ENCODE results near the gene FOXP1. TPM values are rescaled to one million over a fixed set of nuclear protein-coding genes. Genes with fewer than 3 reads are reported as not detected.

The FOXP1 gene
- total and polyA plus RNA-seq, 2 donors (not counting 1 experiment from before 2014, with no cell fraction given): 91.1 to 508 TPM

GRCh38 chr3:71517271-71517791 lies 66.2 kb downstream of the FOXP1 start:
- intact Hi-C loops (cut with micrococcal nuclease): no loop called here
- DNase-seq (no peak), ATAC-seq (ENCODE audit: low read depth) (no peak)
- no peak overlapping the region for H3K9ac ChIP-seq (ENCODE audit: low read length)
- H3K27ac ChIP-seq (ENCODE audit: low read length in 2 of 2): no peak overlapping the region
- no peaks in the 10 kb centered on the region for H3K27me3 ChIP-seq (replicated peaks in 1 of 4; ENCODE audit: control extremely low read depth in 1 of 4, control insufficient read depth in 3 of 4, insufficient read depth in 4 of 4, low read length in 3 of 4)
- no peak overlapping the region for H3K4me3 ChIP-seq (ENCODE audit: control extremely low read depth in 1 of 5, extremely low read depth in 1 of 5, insufficient read depth in 1 of 5, low read depth in 2 of 5, low read length in 4 of 5)
- H3K4me2 ChIP-seq (replicated peaks; ENCODE audit: low read depth, low read length, poor library complexity, severe bottlenecking): no peak overlapping the region
- Mint-ChIP-seq H3K27me3 (no peaks in the 10 kb centered on the region), H3K27ac (no peak overlapping the region), H3K4me3 (no peak overlapping the region), H3K9me3 (ENCODE audit: insufficient read depth) (no peaks in the 10 kb centered on the region), H3K4me1 (peaks cover 34% of the 10 kb centered on the region)
- WGBS (ENCODE audit: insufficient coverage): 80% methylated on average over 1 of the region's 3 CpGs
- no peaks in the 10 kb centered on the region for H3K9me3 ChIP-seq (ENCODE audit: control extremely low read depth in 1 of 3, control insufficient read depth in 2 of 3, insufficient read depth in 1 of 3, low read length in 2 of 3)
- H3K4me1 ChIP-seq (ENCODE audit: control insufficient read depth in 2 of 2, insufficient read depth in 2 of 2, low read length in 2 of 2): peaks cover 10 to 18% of the 10 kb centered on the region in 2 donors
- TF ChIP-seq EZH2 (IDR thresholded peaks at IDR 0.05; ENCODE audit: borderline replicate concordance, insufficient read depth, low read depth, low read length, poor library complexity, severe bottlenecking): no peak
- TF ChIP-seq, protein P1, sequence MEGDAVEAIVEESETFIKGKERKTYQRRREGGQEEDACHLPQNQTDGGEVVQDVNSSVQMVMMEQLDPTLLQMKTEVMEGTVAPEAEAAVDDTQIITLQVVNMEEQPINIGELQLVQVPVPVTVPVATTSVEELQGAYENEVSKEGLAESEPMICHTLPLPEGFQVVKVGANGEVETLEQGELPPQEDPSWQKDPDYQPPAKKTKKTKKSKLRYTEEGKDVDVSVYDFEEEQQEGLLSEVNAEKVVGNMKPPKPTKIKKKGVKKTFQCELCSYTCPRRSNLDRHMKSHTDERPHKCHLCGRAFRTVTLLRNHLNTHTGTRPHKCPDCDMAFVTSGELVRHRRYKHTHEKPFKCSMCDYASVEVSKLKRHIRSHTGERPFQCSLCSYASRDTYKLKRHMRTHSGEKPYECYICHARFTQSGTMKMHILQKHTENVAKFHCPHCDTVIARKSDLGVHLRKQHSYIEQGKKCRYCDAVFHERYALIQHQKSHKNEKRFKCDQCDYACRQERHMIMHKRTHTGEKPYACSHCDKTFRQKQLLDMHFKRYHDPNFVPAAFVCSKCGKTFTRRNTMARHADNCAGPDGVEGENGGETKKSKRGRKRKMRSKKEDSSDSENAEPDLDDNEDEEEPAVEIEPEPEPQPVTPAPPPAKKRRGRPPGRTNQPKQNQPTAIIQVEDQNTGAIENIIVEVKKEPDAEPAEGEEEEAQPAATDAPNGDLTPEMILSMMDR (IDR thresholded peaks at IDR 0.05): no peak
- H3K79me2 ChIP-seq (ENCODE audit: control insufficient read depth, insufficient read depth, low read length): peaks cover 100% of the 10 kb centered on the region
- ChIA-PET CTCF (interaction anchor here (1.2 to 1.5 kb wide), 3 partner anchors 9 to 120 kb away, joined by 3 to 4 read pairs (median 3); no protein-coding TSS in a partner anchor), POLR2A (no interaction called here)
- H3K36me3 ChIP-seq (replicated peaks in 1 of 2; ENCODE audit: control extremely low read depth in 1 of 2, control insufficient read depth in 1 of 2, extremely low read depth in 1 of 2, insufficient read depth in 2 of 2, low read length in 1 of 2): peaks cover 0 to 1% of the 10 kb centered on the region in 2 experiments
- no peak overlapping the region for H2AFZ ChIP-seq (ENCODE audit: insufficient read depth, low read depth, low read length, poor library complexity, severe bottlenecking)
- H4K20me1 ChIP-seq (ENCODE audit: control insufficient read depth, insufficient read depth, low read length, poor library complexity, severe bottlenecking): no peaks in the 10 kb centered on the region

DNA sequence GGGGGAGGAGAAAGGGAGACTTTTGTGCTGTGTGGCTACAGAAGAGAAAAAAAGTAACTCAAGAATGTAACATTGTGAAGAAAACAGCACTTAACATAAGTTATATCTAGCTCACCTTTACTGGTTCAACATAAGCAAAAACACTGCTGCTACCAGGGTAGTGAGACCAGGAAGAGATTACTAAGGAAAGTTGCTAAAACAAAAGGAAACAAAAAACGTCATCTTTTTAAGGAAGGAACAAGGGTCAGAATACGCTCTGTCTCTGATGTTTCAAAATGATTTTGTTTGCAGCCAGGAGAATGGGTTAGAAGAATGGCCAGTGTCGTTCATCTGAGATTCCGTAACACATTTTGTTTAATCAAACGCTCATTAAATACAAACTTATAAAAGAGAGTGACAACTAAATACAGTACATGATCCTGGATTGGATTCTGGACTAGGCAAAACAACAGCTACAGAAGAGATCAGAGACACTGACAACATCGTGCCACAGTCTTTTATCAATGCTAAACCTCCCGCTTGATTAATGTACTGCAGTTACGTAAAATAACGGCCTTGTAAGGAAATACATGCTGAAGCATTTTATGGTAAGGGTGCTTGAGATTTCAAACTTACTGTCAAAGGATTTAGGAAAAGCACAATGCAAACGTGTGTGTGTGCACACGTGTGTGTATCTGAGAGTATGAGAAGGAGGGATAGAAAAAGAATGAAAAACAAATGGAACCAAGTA lies 67.7 kb downstream of the FOXP1 start:
- no peak overlapping the region for H3K4me2 ChIP-seq (replicated peaks; ENCODE audit: low read depth, low read length, poor library complexity, severe bottlenecking)
- Mint-ChIP-seq H3K27me3 (no peaks in the 10 kb centered on the region), H3K4me3 (no peak overlapping the region), H3K9me3 (ENCODE audit: insufficient read depth) (no peaks in the 10 kb centered on the region), H3K27ac (no peak overlapping the region), H3K4me1 (peaks cover 37% of the 10 kb centered on the region)
- H2AFZ ChIP-seq (ENCODE audit: insufficient read depth, low read depth, low read length, poor library complexity, severe bottlenecking): no peak overlapping the region
- H3K27me3 ChIP-seq (replicated peaks in 1 of 4; ENCODE audit: control extremely low read depth in 1 of 4, control insufficient read depth in 3 of 4, insufficient read depth in 4 of 4, low read length in 3 of 4): no peaks in the 10 kb centered on the region
- H3K4me3 ChIP-seq (ENCODE audit: control extremely low read depth in 1 of 5, extremely low read depth in 1 of 5, insufficient read depth in 1 of 5, low read depth in 2 of 5, low read length in 4 of 5): no peak overlapping the region
- no peak for TF ChIP-seq EZH2 (IDR thresholded peaks at IDR 0.05; ENCODE audit: borderline replicate concordance, insufficient read depth, low read depth, low read length, poor library complexity, severe bottlenecking)
- TF ChIP-seq, protein P1 (IDR thresholded peaks at IDR 0.05): no peak
- H4K20me1 ChIP-seq (ENCODE audit: control insufficient read depth, insufficient read depth, low read length, poor library complexity, severe bottlenecking): no peaks in the 10 kb centered on the region
- no peak overlapping the region for H3K27ac ChIP-seq (ENCODE audit: low read length in 2 of 2)
- H3K9ac ChIP-seq (ENCODE audit: low read length): no peak overlapping the region
- POLR2A ChIA-PET: interaction anchor here (0.6 kb wide), 1 partner anchor 100 kb away, joined by 8 read pairs; no protein-coding TSS in a partner anchor
- DNase-seq (no peak), ATAC-seq (ENCODE audit: low read depth) (no peak)
- H3K79me2 ChIP-seq (ENCODE audit: control insufficient read depth, insufficient read depth, low read length): peaks cover 100% of the 10 kb centered on the region
- CTCF ChIA-PET: interaction anchor here (0.6 to 1.0 kb wide), 2 partner anchors 12 to 15 kb away, joined by 3 to 4 read pairs; no protein-coding TSS in a partner anchor
- peaks cover 21 to 31% of the 10 kb centered on the region in 2 donors for H3K4me1 ChIP-seq (ENCODE audit: control insufficient read depth in 2 of 2, insufficient read depth in 2 of 2, low read length in 2 of 2)
- intact Hi-C loops (cut with micrococcal nuclease): no loop called here
- H3K9me3 ChIP-seq (ENCODE audit: control extremely low read depth in 1 of 3, control insufficient read depth in 2 of 3, insufficient read depth in 1 of 3, low read length in 2 of 3): no peaks in the 10 kb centered on the region
- peaks cover 0 to 1% of the 10 kb centered on the region in 2 experiments for H3K36me3 ChIP-seq (replicated peaks in 1 of 2; ENCODE audit: control extremely low read depth in 1 of 2, control insufficient read depth in 1 of 2, extremely low read depth in 1 of 2, insufficient read depth in 2 of 2, low read length in 1 of 2)
- WGBS (ENCODE audit: insufficient coverage): 72% methylated on average over 5 of the region's 11 CpGs

All from B cell (primary cell).